ENCODE data around the gene ITPKB.

ITPKB gene

GRCh38 chr1:226704169-226704937 lies 34.7 kb downstream of the ITPKB start:
- no peak for DNase-seq (ENCODE audit: low spot score)

DNA sequence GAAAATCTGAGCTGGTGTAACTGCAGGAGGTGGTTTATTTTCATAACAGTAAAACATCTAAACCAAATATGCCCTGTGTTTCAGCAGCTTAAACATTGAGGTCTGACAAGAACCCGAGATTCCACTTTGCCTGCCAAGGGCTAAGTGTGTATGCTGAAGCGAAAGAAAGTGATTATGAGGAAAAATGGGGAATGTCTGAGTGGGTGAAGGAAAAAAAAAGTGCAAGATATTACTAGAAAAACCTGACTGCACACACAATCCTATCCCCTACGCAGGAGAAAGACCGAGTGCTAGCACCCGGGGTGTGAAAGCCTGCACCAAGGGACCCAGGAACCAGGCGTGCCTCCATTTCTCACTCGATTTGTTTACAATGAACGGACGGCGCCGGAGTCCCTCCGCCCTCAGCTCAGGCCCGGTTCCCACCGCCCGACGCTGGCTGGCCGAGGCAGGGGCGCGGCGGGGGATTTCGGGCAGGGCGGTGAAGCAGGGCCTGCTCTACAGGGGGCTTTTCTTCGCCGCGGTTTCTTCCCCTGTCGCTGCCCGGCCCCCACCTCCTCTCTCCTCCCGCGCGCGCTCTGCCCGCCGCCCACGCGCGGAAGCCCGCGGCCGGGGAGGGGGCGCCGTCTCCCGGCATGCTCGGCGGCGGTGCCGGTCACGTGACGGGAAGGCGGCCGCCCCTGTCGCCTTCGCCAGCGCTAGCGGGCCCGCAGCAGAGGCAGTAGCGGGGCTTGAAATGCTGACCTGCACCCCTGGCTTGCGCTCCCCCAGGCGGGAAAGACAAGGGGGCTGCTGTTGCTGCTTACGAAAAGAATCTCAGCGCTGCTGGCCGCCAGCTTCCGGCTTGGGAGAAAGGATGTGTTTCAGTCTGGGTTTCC lies 35.9 kb downstream of the ITPKB start:
- DNase-seq (ENCODE audit: low spot score) = peak; percentile 64

DNA sequence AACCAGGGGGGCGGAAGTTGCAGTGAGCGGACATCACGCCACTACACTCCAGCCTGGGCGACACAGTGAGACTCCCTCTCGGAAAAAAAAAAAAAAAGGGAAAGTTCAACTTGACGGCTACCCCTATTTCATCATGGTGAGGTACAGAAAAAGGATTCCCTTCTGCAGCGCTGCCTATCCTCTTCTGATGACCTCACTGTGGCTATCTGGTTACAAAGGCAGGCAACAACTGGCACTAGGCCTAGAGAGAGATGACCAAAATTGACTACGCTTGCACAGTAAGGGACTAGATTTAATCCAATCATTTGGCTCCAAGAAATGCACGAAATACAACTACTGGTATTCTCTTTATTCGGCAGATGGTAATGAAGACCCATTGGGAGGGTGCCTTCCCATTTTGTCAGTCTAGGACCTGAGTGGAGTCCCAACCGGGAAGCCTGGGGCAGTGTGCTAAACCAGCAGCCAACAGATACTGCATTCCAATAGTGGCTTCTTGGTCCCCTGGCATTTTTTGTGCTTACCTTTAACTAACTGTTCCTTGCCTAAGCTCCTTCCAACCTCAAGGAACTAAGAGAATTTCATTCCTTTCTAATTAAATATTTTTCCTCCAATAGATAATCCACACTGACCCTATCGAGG lies 36.6 kb downstream of the ITPKB start:
- DNase-seq (ENCODE audit: low spot score) = peak; percentile 64

DNA sequence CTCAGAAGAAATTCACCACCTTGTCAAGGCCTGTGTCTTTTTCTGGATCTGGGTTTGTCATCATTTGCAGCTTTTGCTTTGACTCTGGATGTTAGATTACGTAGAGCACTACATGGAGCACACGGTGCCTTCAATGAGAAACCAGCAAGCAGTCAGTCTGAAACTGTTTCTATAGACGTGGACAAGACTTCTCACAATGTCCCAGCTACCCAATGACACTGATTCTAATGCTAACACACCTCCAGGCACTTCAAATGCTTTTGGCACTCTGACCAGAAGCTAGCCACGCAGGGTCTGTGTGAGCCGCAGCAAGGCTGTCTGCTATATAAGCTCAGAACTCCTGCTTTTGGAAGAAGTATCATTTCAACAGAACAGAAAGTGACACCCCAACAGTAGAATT lies 38.2 kb downstream of the ITPKB start:
- no peak for DNase-seq (ENCODE audit: low spot score)

DNA sequence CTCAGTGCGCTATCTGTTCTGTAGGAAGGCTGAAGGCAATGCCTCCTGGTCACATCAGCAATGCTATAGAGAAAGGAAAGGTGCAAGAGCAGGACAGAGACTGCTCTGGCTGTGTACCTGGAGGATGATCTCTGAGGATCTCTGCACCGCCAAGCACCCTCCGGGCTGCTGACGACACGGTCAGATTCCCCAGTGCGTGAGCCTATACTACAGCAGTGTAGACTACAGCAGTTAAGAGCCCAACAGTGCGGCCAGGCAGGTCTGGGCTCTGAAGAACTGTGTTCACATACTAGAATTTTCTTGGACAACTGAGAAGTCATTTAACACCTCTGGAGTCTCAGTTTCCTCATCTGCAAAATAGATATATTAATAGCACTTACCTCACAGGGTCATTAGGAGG lies 39.9 kb downstream of the ITPKB start:
- no peak for DNase-seq (ENCODE audit: low spot score)

DNA sequence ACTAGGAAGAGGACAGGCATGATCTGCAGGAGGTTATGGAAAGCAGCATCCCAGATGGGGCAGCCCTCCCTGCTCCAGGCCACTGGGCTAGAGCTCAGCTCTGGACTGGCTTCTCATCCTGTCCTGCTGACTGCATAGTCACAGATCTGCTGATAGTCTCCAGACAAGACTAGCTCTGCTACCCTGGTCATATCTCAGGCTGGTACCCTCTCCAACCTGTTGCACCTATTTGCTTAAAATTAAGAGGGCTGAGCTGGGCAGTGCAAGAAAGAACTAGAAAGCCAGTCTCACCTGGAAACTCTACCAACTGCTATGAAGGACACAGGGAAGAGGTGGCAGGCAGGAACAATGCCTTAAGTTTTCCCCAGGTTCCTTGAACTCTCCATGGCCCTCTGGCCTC lies 40.4 kb downstream of the ITPKB start:
- DNase-seq (ENCODE audit: low spot score) = no peak

DNA sequence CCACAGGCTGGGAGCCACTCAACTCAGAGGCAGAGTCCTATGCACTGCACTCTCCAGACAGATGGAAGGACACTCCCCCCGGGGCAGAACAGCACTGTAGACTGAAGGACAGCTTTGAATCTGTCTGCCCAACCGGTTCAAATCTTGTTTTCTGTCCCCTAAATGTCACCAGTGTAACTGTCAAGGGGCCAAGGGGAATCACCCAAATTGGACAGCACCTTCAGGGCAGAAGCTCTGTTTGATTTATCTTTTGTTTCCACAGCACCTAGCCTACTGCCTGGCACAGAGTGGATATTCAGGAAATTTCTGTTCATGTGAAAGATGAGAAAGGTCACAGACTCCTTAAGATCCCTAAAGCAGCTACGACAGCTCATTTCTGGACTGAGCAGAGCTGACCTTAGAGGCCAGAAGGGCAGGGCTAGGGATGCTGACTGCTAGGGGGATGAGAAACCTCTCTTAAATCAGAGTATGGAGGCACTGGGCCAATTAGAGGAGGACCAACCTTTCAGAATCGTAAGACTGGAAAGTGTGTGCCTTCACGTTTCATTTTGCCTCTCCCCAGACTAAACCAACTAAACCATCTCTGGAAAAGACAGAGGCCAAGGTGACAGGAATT lies 41.0 kb downstream of the ITPKB start:
- DNase-seq (ENCODE audit: low spot score) = no peak

DNA sequence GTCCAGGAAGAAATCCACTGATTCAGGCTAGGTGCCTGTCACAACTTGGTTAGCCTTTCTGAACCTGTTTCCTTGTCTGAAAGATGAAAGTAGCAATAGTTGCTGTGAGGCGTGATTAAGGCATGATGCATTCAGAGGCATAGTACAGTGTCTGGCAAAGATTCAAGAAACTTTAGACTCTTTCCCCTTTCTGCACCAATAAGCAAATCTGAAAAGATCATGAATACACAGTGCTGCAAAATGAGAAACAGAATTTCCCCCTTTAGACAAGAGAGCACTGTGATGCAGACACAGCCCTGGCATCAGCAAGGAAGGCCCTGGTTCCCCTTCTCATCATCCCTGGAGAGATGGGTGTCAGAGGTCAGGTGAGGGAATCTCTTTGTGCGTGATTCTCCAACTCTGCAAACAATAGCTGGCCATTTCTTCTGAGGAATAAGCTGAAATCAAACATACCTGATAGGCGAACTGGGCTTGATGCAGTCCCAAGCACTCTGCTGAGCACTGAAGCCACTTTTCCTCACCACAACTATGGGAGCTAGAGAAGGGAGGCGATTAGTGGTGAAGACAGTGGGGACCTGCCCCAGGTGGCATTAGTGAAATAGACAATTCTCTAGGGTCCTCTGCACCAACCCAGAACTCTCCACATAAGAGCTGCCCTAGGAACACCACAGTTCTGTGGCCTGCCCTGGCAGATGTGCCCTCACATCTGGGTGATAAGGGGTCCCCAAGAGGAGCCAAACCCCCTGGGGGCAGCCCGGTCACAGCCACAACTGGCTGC lies 41.7 kb downstream of the ITPKB start:
- peak; percentile 70 for DNase-seq (ENCODE audit: low spot score)

GRCh38 chr1:226696547-226696946 lies 42.5 kb downstream of the ITPKB start:
- DNase-seq (ENCODE audit: low spot score) = no peak

DNA sequence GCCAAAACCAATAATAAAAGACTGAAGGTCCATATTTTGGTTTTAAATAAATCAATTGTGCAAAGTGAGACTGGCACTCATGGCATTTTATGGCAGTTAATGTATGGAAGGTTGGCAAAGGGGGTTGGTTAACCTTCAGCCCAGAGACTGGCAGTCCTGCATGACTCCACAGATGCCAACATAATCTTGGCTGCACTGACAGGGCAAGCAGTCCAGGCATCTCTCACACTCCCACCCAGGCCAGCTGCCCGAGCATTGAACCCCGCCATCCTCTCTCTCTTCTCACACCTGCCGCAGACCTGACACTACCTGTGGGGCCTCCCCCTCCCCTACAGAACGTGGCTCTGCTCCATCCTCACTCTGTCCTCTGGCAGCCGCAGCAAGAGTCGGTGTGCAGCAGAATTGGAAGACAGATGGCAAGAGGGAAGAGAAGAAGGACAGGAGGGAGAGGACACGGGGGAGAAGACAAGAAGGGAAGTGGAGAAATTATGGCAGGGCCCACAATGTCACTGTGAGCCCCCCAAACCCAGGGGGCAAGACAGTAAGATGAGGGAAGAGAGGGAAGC lies 43.7 kb downstream of the ITPKB start:
- DNase-seq (ENCODE audit: low spot score) = no peak

- DNase-seq (ENCODE audit: low spot score) = no peak
These were observed 46.3 kb downstream of the ITPKB start for GRCh38 chr1:226692823-226693222.

GRCh38 chr1:226692051-226692792 lies 46.9 kb downstream of the ITPKB start:
- no peak for DNase-seq (ENCODE audit: low spot score)

GRCh38 chr1:226691247-226691646 lies 47.8 kb downstream of the ITPKB start:
- no peak for DNase-seq (ENCODE audit: low spot score)

- DNase-seq (ENCODE audit: low spot score) = no peak
These were observed 48.6 kb downstream of the ITPKB start for GRCh38 chr1:226690460-226690982.

DNA sequence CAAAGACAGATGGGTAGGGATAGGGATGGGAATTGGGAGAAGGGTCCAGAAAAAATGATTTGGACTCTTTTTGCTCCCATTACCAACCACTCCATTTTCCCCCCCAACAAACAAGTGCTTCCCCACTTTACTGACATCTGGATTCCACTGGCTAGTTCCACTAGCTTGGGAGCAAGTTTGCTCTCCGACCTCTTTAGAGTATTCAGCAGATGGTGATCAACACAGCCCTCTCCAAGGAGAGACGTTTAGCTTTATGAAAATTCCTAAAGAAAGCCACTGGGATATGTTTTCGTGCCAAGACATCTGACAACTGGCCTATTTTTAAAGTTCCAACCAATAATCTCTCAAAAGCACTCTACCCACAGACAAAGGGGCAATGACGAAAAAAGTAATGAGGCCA lies 50.3 kb downstream of the ITPKB start:
- DNase-seq (ENCODE audit: low spot score) = peak; percentile 59

DNA sequence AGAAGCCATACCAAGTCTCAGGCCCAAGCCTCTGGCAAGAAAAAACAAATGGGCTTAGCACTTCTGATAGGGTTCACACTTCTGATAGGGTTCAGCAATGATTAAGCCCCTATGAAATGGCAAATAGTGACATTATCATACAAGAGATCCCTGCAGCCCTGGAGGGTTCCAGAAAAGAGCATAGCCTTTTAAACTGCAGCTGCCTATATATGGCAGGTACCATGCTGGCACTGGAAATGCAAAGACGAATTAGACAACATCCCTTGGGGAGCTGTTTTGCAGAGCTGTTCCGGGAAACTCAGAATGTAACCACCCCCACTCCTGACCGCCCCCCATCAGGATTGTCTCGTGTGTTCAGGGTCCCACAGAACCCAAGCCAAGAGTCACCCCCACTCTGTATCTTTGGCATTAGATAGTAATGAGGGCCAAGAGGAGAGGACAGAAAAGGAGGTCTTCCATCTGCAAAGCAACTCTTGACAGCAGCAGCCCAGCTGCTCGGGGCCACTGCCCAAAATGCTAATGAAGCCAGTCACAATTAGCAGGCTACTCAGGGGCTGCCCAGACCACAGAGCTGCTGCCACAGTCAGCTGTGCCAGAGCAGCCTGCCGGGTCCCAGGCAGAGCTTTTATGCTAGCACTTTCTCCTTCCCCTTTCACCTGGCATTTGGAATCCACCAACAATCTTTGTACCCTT lies 50.9 kb downstream of the ITPKB start:
- DNase-seq (ENCODE audit: low spot score) = peak; percentile 92

DNA sequence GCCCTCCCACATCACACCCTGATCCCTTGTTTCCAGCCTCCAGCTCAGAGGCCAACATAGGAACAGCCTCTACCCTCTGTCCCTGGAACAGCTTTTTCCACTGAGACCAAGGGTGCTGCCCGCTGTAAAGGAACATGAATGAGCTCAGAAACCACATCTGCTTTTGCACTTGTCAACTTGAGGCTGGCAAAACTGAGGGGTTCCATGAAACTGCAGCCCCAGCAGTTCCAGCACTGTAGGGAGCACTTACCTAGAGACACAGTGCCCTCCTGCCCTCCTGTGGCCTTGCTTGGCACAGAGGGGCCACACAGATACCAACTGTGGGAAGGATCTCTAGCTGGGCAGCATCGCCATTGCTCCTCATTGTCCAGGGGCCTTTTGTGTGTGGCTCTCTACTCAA lies 51.7 kb downstream of the ITPKB start:
- DNase-seq (ENCODE audit: low spot score) = peak; percentile 64

GRCh38 chr1:226686440-226687425 lies 52.3 kb downstream of the ITPKB start:
- DNase-seq (ENCODE audit: low spot score) = no peak
